Stromal cell of bone marrow (primary cell): ENCODE measurements around the gene HPS4.
"Not testable (repeated sequence)": the region's sequence is repeated elsewhere in the genome, so short reads cannot be mapped to it uniquely, and the experiment has no call there.

ENCODE experiments used
- DNase-seq: peaks from one replicate; pipeline ENCODE4 v3.0.0-alpha.2; 2012; ENCODE audit warnings: low read depth

HPS4 gene

DNA sequence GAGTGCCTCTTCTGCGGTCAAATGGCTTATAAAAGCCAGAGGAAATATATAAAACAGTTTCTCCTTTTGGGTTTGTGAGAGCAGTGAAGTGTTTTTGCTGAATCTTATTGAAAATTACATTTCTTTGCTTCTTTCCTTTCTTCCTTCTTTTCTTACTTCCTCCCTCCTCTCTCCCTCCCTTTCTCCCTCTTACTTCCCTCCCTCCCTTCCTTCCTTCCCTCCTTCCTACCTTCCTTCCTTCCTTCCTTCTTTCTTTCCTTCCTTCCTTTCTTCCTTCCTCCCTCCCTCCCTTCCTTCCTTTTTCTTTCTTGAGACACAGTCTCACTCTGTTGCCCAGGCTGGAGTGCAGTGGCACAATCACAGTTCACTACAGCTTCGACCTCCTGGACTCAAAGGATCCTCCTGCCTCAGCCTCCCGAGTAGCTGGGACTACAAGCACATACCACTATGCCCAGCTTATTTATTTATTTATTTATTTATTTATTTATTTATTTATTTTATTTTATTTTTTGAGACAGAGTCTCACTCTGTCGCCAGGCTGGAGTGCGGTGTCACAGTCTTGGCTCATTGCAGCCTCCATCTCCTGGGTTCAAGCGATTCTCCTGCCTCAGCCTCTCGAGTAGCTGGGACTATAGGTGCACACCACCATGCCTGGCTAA is 74.9 kb downstream of the HPS4 start:
- not testable (repeated sequence) for DNase-seq

DNA sequence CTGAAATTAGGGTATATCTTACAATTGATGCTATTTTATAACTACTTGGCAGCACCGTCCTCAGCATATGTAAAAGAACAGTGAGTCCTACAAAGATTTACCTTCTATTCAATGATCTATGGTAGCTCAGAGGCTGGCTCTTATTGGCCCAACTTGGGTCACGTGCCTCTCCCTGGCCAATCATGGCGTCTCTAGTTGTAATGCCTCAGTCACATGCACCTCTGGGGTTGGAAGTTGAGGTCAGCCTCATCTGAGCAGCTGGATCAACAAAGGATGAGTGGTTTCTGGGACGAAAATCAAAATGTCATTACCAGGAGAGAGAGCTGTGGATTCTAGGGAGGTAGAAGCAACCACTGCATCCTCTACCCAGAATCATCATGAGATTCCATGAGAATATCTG is 77.5 kb downstream of the HPS4 start:
- peak; percentile 89 for DNase-seq

DNA sequence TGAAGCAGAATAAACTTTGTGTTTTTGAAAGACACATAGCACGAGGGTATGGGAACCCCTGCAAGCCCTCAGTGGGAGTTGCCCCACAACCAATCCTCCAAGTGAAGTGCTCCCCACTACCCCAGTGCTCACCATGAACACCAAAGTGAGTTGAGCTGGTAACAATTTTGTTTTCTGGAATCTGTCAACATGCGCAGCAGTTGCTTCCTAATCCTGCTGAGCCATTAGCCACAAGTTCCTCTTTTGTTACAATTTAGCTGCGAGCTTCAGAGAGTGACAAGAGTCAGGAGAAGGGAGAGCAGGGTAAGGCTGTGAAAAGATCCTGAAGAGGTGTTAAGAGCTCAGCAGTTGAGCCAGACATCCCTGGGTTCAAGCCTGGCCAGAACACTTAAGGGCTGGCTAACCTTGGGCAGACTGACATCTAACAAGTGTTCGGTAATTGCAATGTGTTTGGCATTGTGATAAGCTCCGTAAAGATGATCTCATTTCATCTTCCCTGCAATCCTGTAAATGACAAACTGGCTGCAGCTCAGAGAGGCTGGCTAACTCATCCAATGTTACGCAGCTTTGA is 78.6 kb downstream of the HPS4 start:
- DNase-seq, result no peak

DNA sequence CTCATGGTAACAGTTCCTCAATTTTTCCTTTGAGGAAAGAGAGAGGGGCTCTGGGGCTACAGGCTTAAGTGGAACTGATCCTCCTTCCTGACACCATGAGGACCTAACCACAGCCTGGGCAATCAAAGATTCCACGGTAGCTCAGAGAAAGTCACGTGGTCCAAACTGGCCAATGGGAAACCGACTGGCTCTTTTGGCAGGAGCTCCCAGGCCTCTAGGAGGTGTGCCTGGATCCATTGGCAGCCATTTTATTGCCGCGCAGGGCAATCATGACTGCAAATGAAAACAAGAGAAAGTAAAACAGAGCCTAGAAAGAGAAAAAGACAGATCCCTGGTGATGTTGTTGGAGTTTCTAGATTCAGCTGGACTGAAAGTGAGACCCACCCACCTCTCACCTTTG is 81.9 kb downstream of the HPS4 start:
- no peak for DNase-seq
